DMS153 treated with DMSO at 0.1 percent for 48 hours (cell line): ENCODE data around the gene PARP15.

Experiments
- DNase-seq: peaks from one replicate; lab custom pipeline; 2025; ENCODE audit not compliant: unreplicated experiment; lab: John Stamatoyannopoulos, UW

The PARP15 gene

DNA sequence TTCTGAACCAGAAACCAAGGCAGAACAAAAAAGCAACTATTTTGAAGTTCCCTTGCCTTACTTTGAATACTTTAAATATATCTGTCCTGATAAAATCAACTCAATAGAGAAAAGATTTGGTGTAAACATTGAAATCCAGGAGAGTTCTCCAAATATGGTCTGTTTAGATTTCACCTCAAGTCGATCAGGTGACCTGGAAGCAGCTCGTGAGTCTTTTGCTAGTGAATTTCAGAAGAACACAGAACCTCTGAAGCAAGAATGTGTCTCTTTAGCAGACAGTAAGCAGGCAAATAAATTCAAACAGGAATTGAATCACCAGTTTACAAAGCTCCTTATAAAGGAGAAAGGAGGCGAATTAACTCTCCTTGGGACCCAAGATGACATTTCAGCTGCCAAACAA, 8.7 kb upstream of the PARP15 start:
- DNase-seq, result no peak

DNA sequence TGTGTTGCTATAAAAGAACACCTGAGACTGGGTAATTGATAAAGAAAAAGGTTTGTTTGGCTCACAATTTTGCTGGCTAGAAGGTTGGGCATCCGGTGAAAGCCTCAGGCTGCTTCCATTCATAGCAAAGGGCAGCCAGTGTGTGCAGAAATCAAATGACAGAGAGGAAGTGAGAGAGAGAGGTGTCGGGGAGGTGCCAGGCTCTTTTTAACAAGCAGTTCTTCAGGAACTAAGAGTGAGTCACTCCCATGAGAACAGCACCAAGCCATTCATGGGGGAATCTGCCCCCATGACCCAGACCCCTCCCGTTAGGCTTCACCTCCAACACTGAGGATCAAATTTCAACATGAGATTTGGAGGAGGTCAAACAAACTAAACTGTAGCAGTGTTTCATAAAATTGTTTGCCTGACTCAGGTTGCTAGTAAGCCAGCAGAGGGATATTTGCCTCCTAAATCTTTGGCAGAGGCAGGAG, 4.5 kb upstream of the PARP15 start:
- DNase-seq, result peak; percentile 27

GRCh38 chr3:122576174-122576940, 1.1 kb upstream of the PARP15 start:
- no peak for DNase-seq

- no peak for DNase-seq
Observed at GRCh38 chr3:122578069-122578740, 755 bp downstream of the PARP15 start.

DNA sequence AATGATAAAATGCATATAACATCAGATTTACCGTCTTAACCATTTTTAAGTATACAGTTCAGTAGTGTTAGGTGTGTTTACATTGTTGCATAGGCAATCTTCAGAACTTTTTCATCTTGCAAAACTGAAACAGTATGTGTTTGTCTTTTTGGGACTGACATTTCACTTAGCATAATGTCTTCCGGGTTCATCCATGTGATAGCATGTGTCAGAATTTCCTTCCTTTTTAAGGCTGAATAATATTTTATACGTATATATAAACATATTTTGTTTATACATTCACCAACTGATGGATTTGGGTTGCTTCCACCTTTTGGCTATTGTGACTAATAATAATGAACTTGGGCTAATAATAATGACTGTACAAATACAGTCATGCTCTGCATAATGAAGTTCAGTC, 3.0 kb downstream of the PARP15 start:
- DNase-seq, result no peak

DNA sequence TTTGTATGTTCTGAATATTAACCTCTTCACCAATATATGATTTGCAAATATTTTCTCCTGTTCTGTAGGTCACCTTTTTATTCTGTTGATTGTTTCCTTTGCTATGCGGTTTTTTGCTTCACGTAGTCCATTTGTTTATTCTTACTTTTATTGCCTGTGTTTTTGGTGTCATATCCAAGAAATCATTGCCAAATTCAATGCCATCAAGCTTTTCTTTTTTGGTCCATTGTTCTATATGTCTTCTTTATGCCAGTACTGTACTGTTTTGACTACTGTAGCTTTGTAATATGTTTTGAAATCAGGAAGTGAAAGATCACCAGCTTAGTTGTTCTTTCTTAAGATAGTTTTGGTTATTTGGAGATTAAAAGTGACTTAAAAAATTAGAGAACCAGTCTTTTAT, 4.2 kb downstream of the PARP15 start:
- DNase-seq, result no peak

GRCh38 chr3:122582390-122582789, 4.9 kb downstream of the PARP15 start:
- no peak for DNase-seq

DNA sequence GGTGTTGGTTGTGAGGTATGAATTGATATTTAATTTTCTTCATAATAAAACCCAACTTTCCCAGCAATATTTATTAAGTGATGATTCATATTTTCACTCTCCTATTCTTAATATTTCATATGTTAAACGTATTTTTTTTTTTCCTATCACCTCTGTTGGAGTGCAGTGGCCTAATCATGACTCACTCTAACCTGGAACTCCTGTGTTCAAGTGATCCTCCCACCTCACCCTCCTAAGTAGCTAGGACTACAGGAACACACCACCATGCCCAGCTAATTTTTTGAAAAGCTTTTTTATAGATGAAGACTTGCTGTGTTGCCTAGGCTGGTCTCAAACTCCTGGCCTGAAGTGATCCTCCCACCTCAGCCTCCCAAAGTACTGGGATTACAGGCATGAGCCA, 8.6 kb downstream of the PARP15 start:
- no peak for DNase-seq

DNA sequence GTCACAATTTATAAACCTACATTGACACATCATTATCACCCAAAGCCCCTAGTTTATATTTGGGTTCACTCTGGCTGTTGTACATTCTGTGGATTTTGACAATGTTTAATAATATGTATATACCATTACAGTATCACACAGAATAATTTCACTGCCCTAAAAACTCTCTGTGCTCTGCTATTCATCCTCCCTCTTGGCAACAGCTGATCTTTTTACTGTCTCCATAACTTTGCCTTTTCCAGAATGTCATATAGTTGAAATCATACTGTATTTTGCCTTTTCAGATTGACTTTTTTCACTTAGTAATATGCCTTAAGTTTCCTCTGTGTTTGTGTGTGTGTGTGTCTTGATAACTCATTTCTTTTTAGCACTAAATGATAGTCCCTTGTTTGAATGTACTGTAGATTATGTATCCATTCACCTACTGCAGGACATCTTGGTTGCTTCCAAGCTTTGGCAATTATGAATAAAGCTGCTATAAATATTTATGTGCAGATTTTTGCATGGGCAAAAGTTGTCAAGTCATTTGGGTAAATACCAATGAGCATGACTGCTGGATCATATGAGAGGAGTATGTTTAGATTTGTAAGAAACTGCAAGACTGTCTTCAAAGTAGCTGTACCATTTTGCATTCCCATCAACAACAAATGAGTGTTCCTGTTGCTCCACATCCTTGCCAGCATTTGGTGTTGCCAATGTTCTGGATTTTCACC, 9.5 kb downstream of the PARP15 start:
- DNase-seq, result no peak

DNA sequence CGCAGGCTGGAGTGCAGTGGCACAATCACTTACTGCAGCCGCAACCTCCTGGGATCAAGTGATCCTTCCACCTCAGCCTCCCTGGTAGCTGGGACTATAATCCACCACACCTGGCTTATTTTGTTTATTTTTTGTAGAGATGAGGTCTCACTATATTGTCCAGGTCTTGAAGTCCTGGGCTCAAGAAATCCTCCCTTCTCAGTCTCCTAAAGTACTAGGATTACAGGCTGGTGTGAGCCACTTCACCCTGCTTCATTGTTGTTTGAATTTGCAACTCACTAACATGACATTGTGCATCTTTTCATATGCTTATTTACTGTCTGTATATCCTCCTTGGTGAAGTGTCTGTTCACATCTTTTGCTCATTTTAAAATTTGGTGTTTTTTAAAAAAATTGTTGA, 10.1 kb downstream of the PARP15 start:
- DNase-seq, result no peak

GRCh38 chr3:122589297-122589696, 11.8 kb downstream of the PARP15 start:
- no peak for DNase-seq

- no peak for DNase-seq
Observed at GRCh38 chr3:122590610-122591009, 13.2 kb downstream of the PARP15 start.

- DNase-seq, result no peak
Observed at GRCh38 chr3:122594025-122594424, 16.6 kb downstream of the PARP15 start.

GRCh38 chr3:122598151-122598550, 20.7 kb downstream of the PARP15 start:
- no peak for DNase-seq

- no peak for DNase-seq
Observed at GRCh38 chr3:122598556-122598955, 21.1 kb downstream of the PARP15 start.

DNA sequence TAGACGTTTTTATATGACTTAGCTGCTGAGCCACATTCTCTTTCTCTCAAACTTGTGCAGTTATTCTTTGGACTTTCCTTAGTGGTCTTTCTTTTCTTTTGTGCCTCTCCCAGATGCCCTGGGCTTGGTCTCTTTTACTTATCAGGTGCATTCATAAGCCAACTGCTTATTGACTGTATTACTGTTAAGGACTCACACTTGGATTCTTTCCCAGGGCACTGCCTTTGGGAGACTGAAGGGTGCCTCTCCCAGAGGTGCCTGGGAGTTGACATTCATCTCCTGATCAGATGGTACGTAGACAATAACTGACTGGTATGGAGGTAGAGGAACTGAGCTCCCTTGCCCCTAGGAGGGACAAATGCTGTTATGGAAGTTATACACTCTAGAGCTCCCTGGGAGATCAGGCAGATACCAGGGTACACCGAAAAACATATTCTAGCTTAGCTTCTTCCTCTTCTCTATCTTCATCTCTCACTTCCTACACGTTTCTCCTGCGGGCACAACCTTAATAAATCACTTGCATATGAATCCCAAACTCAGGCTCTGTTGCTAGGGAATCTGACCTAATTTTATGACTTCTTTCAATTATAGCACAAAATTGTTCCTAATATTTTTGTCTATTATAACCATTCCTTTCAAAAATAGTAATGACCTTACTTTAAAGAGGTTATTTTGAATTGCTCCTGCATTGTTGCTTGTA, 24.7 kb downstream of the PARP15 start:
- DNase-seq, result no peak

DNA sequence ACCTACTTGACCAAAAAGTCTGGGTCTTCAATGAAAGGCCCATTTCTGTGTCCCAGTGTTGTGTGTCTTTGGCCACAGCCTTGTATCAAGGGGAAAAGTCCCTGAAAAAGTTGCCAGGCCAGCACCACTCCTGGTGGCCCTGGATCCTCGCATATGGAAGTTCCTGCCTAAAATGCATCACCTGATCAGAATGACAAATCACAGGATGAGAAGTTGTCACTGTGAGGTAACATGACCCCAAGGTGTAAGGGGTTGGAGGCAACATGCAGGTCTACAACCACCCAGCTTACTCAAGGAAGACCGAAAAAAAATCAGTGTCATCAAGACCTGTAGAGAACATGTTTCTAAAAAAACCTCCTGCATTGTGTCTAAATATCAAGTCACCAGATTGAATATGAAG, 25.6 kb downstream of the PARP15 start:
- DNase-seq, result no peak

DNA sequence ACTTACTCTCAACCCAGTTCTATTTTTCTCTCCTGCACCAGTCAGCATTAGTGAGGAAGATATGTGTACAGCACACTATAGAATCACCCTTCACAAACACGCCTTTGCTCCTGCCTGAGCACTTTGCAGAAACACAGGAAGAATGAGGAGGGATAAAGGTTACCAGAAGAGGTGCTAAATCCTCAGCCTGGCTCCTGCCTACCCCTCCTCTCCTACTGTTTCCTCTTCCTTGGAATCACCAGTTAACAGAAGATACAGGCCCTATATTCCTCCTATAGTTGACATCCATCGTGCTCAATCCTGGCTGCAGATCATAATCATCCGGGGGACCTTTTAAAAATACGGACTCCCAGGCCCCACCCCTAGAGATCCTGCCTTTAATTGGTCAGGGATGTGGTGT, 28.9 kb downstream of the PARP15 start:
- no peak for DNase-seq

GRCh38 chr3:122608916-122609315, 31.5 kb downstream of the PARP15 start:
- no peak for DNase-seq

DNA sequence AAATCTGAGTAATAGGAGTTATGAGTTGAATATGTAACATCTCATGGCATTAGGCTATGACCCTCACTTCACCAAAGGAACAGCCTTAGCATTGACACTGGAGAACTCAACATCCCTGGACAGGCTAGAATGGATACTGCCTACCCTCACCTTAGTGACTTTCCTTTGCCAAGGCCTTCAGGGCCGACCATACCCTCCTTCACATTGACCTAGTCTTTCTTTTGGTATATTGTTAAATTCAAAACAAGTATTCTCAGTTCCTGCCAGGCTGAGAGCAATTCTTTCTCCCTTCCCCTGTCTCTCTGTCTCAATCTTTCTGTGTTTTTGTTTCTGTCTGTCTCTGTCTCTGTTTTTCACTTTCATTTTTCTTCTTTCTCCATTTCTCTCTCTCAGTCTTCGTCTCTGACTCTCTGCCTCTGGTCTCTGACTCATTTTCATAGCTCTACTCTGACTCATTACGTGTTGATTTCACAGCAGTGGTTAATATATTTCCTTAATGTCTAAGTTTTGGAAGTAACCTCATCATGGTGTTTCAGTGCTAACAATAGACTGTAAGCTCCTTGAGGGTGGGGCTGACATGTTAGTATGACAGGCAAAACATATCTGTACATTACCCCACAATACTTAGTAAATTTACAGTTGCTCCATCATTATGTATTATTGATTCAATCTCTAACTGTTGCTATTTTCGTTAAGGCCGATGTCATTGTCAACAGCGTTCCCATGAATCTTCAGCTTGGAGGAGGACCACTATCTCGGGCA, 32.5 kb downstream of the PARP15 start:
- DNase-seq, result no peak

DNA sequence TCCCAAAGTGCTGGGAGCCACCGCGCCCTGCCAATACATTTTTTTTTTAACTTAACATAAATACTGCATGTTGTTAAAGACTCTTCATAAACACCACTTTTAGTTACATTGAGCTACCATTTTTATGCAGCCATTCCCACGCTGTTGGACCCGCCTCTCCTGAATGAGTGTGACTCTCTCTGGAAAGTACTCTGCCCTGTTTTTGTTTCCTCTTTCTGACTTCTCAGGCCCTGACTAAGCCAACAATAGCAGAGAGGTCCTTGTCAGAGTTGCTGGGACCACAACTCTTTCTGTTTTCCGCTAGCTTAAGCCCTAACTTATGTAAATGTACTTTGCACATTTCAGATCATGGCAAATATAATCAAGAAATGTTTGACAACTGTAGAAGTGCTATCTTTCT, 35.2 kb downstream of the PARP15 start:
- DNase-seq, result no peak
